SK-N-SH (cell line): ENCODE results near the gene MYRF. TPM values are rescaled to one million over a fixed set of nuclear protein-coding genes. Genes with fewer than 3 reads are reported as not detected.

Source experiments
- CTCF ChIA-PET: fragments of 300-600, 350-600 bp; formaldehyde crosslinking; extraction: SDS; loops from one replicate; lab custom pipeline; 2021; lab: Yijun Ruan, JAX
- POLR2A ChIA-PET: fragments of 350-600 bp; sonication (Branson Sonifier 250); formaldehyde crosslinking; extraction: SDS; loops from one replicate; lab custom pipeline; 2020; ENCODE audit warnings: antibody characterized with exemption, inconsistent platforms; lab: Yijun Ruan, JAX
- DNase-seq: peaks from one replicate; pipeline ENCODE4 v3.0.0; 2012
- H2AFZ ChIP-seq: fragments of 200-600 bp; sonication (generic); 2 replicates; pipeline ENCODE4 v1.8.1; 2016; ENCODE audit warnings: antibody characterized with exemption, mild to moderate bottlenecking, low read depth
- H3F3A ChIP-seq: fragments of 200-600 bp; sonication (generic); replicated peaks from 2 replicates; pipeline ENCODE3; 2016; ENCODE audit warnings: antibody characterized with exemption, mild to moderate bottlenecking; ENCODE audit not compliant: insufficient read depth
- H3K27ac ChIP-seq, 2 experiments: fragments of 200-500 bp in 1 of 2; fragments of 200-600 bp in 1 of 2; sonication (Bioruptor generic) in 1 of 2; sonication (generic), shearing (Covaris generic) in 1 of 2; 2 replicates each; pipeline versions ENCODE4 v1.5.1 to v1.6.1; 2014 to 2016; ENCODE audit warnings: low read depth in 2 of 2, inconsistent platforms in 1 of 2, low read length in 1 of 2, mild to moderate bottlenecking in 1 of 2, mixed read lengths in 1 of 2
- H3K27me3 ChIP-seq: fragments of 200-600 bp; sonication (generic), shearing (Covaris generic); 2 replicates; pipeline ENCODE4 v1.6.1; 2016; ENCODE audit warnings: mixed run types; ENCODE audit not compliant: insufficient read depth
- H3K36me3 ChIP-seq, 2 experiments: fragments of 200-500 bp in 1 of 2; fragments of 200-600 bp in 1 of 2; sonication (Bioruptor generic) in 1 of 2; sonication (generic) in 1 of 2; replicated peaks in 1 of 2; 2 replicates each; pipeline versions ENCODE3 to v1.5.1; 2014 to 2016; ENCODE audit warnings: low read length in 1 of 2, mild to moderate bottlenecking in 1 of 2; ENCODE audit not compliant: insufficient read depth in 2 of 2, control insufficient read depth in 1 of 2
- H3K4me1 ChIP-seq, 2 experiments: fragments of 200-500 bp in 1 of 2; fragments of 200-600 bp in 1 of 2; sonication (Bioruptor generic) in 1 of 2; sonication (generic), shearing (Covaris generic) in 1 of 2; 2 replicates each; pipeline versions ENCODE4 v1.5.1 to v1.6.1; 2014 to 2016; ENCODE audit warnings: low read depth in 1 of 2, low read length in 1 of 2, mixed run types in 1 of 2; ENCODE audit not compliant: insufficient read depth in 2 of 2, control insufficient read depth in 1 of 2
- H3K4me2 ChIP-seq: fragments of 200-600 bp; sonication (generic), shearing (Covaris generic); 2 replicates; pipeline ENCODE4 v1.6.1; 2017; ENCODE audit warnings: mixed run types
- H3K4me3 ChIP-seq, 2 experiments: fragments of 200-500 bp in 1 of 2; fragments of 200-600 bp in 1 of 2; sonication (Bioruptor generic) in 1 of 2; sonication (generic), shearing (Covaris generic) in 1 of 2; 2 replicates each; pipeline versions ENCODE4 v1.5.1 to v1.8.1; 2014 to 2016; ENCODE audit warnings: low read depth in 2 of 2, inconsistent platforms in 1 of 2, low read length in 1 of 2, mild to moderate bottlenecking in 1 of 2, mixed read lengths in 1 of 2, moderate library complexity in 1 of 2
- H3K79me2 ChIP-seq: fragments of 200-600 bp; sonication (generic); 2 replicates; pipeline ENCODE4 v1.8.1; 2017; ENCODE audit warnings: mild to moderate bottlenecking; ENCODE audit not compliant: insufficient read depth
- H3K9ac ChIP-seq: fragments of 200-600 bp; sonication (generic); 2 replicates; pipeline ENCODE4 v1.6.1; 2017; ENCODE audit warnings: mixed run types
- H3K9me2 ChIP-seq: fragments of 200-600 bp; sonication (generic); 2 replicates; pipeline ENCODE4 v1.6.1; 2017; ENCODE audit warnings: mixed run types
- H3K9me3 ChIP-seq: fragments of 200-600 bp; sonication (generic); 2 replicates; pipeline ENCODE4 v1.6.1; 2017; ENCODE audit warnings: mixed run types, mild to moderate bottlenecking, moderate library complexity
- H4K20me1 ChIP-seq: fragments of 200-600 bp; sonication (generic); 2 replicates; pipeline ENCODE4 v1.6.1; 2017; ENCODE audit warnings: mild to moderate bottlenecking, mixed run types; ENCODE audit not compliant: insufficient read depth
- CHD2 ChIP-seq: fragments of 150-350 bp; IDR thresholded peaks from 2 replicates; pipeline ENCODE4 v1.6.1; 2018; ENCODE audit warnings: low read length; ENCODE audit not compliant: partially characterized antibody
- CTCF ChIP-seq: fragments of 200-600 bp; sonication (generic); IDR thresholded peaks from 2 replicates; pipeline ENCODE4 v1.6.1; 2017; ENCODE audit warnings: antibody characterized with exemption, mild to moderate bottlenecking, moderate library complexity
- ELF1 ChIP-seq: IDR thresholded peaks from 2 replicates; pipeline ENCODE4 v1.4.0; 2012
- EP300 ChIP-seq, 2 experiments: IDR thresholded peaks; 2 replicates each; pipeline versions ENCODE4 v1.4.0 to v1.6.1; 2012; ENCODE audit warnings: borderline replicate concordance in 1 of 2, low read depth in 1 of 2, low read length in 1 of 2
- FOXJ3 ChIP-seq: sonication (generic); formaldehyde crosslinking; IDR thresholded peaks from 2 replicates; pipeline ENCODE4 v1.5.1; 2020; ENCODE audit warnings: mild to moderate bottlenecking, missing genetic modification reagents
- FOXM1 ChIP-seq: IDR thresholded peaks from 2 replicates; pipeline ENCODE4 v1.4.0; 2012; ENCODE audit warnings: low read depth, mild to moderate bottlenecking
- GABPA ChIP-seq: IDR thresholded peaks from 2 replicates; pipeline ENCODE4 v1.4.0; 2012; ENCODE audit warnings: low read depth, mild to moderate bottlenecking
- GATA2 ChIP-seq: sonication (generic); formaldehyde crosslinking; IDR thresholded peaks from 2 replicates; pipeline ENCODE4 v1.5.0; 2020; ENCODE audit warnings: mild to moderate bottlenecking, missing genetic modification reagents
- MAX ChIP-seq: IDR thresholded peaks from 2 replicates; pipeline ENCODE4 v1.4.0; 2012; ENCODE audit warnings: low read depth
- MEF2A ChIP-seq: IDR thresholded peaks from 2 replicates; pipeline ENCODE4 v1.4.0; 2012; ENCODE audit warnings: low read depth, borderline replicate concordance
- MXI1 ChIP-seq: IDR thresholded peaks from 2 replicates; pipeline ENCODE4 v1.6.1; 2012; ENCODE audit warnings: mild to moderate bottlenecking, low read depth, low read length, improper control_type of control experiment
- NRF1 ChIP-seq: IDR thresholded peaks from 2 replicates; pipeline ENCODE4 v1.6.1; 2012; ENCODE audit warnings: low read depth, mild to moderate bottlenecking, low read length
- PBX3 ChIP-seq: IDR thresholded peaks from 2 replicates; pipeline ENCODE4; 2012
- POLR2AphosphoS5 ChIP-seq: IDR thresholded peaks from 2 replicates; pipeline ENCODE4 v1.6.1; 2012; ENCODE audit warnings: low read depth, low read length
- REST ChIP-seq: IDR thresholded peaks from 2 replicates; pipeline ENCODE4 v1.6.1; 2012; ENCODE audit warnings: mild to moderate bottlenecking, low read depth, low read length, moderate library complexity
- RXRA ChIP-seq: IDR thresholded peaks from 2 replicates; pipeline ENCODE4 v1.4.0; 2012; ENCODE audit warnings: low read depth, mild to moderate bottlenecking, borderline replicate concordance
- SIN3A ChIP-seq: IDR thresholded peaks from 2 replicates; pipeline ENCODE4 v1.6.1; 2012; ENCODE audit warnings: low read depth, mild to moderate bottlenecking, low read length, moderate library complexity, borderline replicate concordance
- TAF1 ChIP-seq: IDR thresholded peaks from 2 replicates; pipeline ENCODE4 v1.6.1; 2012; ENCODE audit warnings: low read depth, mild to moderate bottlenecking, low read length, moderate library complexity, borderline replicate concordance
- TEAD4 ChIP-seq: IDR thresholded peaks from 2 replicates; pipeline ENCODE4 v1.4.0; 2012; ENCODE audit warnings: mild to moderate bottlenecking, borderline replicate concordance; ENCODE audit not compliant: insufficient read depth
- USF1 ChIP-seq: IDR thresholded peaks from 2 replicates; pipeline ENCODE4 v1.4.0; 2012; ENCODE audit warnings: low read depth, borderline replicate concordance
- ZBTB33 ChIP-seq: IDR thresholded peaks from 2 replicates; pipeline ENCODE4 v1.4.0; 2012; ENCODE audit warnings: low read depth, borderline replicate concordance
- WGBS: methylation state at CpG from one replicate; pipeline ENCODE4 v1.1.6; 2017; ENCODE audit warnings: low lambda C conversion rate; 5-methylcytosine and 5-hydroxymethylcytosine counted together
- polyA plus RNA-seq, 3 experiments: library from polyadenylated mRNA; depleted of rRNA; stranded (reverse); fragments of >200 nt; gene quantifications; 2 replicates each; pipeline ENCODE4 v1.2.3, GENCODE V29; 2012

The MYRF gene
- polyA plus RNA-seq, 1 of the 3 experiments (the other 2 are of a cell fraction) = 2.8 TPM

- peak within 1 kb of the TSS; percentile 21 to 99 for H3K27ac ChIP-seq
- CTCF ChIA-PET = interaction anchor here (1.0 to 4.5 kb wide), 14 partner anchors 12 to 280 kb away, joined by 3 to 63 read pairs (median 5); partner anchors contain the start of gene FADS1
- TF ChIP-seq ZBTB33 (0 out of 2 replicates have a peak, but pooled peaks have one; percentile 5), CHD2 (peak; percentile 60), MAX (peak; percentile 72), SIN3A (peak; percentile 38; the same call in 1 of the 2 replicates), TAF1 (peak; percentile 65; the same call in 1 of the 2 replicates), FOXM1 (0 out of 2 replicates have a peak, but pooled peaks have one; percentile 19), MXI1 (peak; percentile 56), TEAD4 (peak; percentile 10; the same call in 1 of the 2 replicates), EP300 (IDR thresholded peaks at IDR 0.05; ENCODE audit: borderline replicate concordance in 1 of 2, low read depth in 1 of 2, low read length in 1 of 2) (peak; percentile 16 to 32; a peak in 2 of 4 replicates), POLR2AphosphoS5 (peak; percentile 86), FOXJ3 (no peak; the same call in 1 of the 2 replicates), ELF1 (0 out of 2 replicates have a peak, but pooled peaks have one; percentile 19), GABPA (no peak), REST (0 out of 2 replicates have a peak, but pooled peaks have one; percentile 5), RXRA (0 out of 2 replicates have a peak, but pooled peaks have one; percentile 7), GATA2 (peak; percentile 63), MEF2A (no peak), NRF1 (peak; percentile 51), USF1 (peak; percentile 5; the same call in 1 of the 2 replicates), PBX3 (0 out of 2 replicates have a peak, but pooled peaks have one; percentile 6), CTCF (no peak)
Measured at GRCh38 chr11:61827571-61828378, 75.3 kb downstream of the MYRF start, which contains the start of gene FADS2. FADS2 (plus strand) TSS chr11:61828300; CDS start chr11:61828391, 91 bp downstream.

More at GRCh38 chr11:61827571-61828378, 75.3 kb downstream of the MYRF start, which contains the start of gene FADS2:
- Histone ChIP-seq H3K36me3 (peaks cover 0 to 7% of the 10 kb centered on the region in 2 experiments), H3K9ac (peak within 1 kb of the TSS; percentile 67), H3F3A (no peaks in the 10 kb centered on the region), H3K4me2 (peak within 1 kb of the TSS; percentile 91), H3K9me2 (no peaks in the 10 kb centered on the region), H3K79me2 (peaks cover 40% of the 10 kb centered on the region), H3K9me3 (no peaks in the 10 kb centered on the region), H3K4me3 (peak within 1 kb of the TSS; percentile 70 to 96), H3K27me3 (no peaks in the 10 kb centered on the region), H4K20me1 (no peaks in the 10 kb centered on the region), H2AFZ (peak within 1 kb of the TSS; percentile 71; the same call in 1 of the 2 replicates), H3K4me1 (peaks cover 10 to 46% of the 10 kb centered on the region in 2 experiments; a peak in 3 of 4 replicates)
- peak; percentile 93 for DNase-seq
- POLR2A ChIA-PET = interaction anchor here (0.6 to 5.3 kb wide), 6 partner anchors 11 to 141 kb away, joined by 3 to 84 read pairs (median 5); partner anchors contain the start of genes FADS1, FEN1, FTH1 and TMEM258
- WGBS = 1% methylated on average over 31 of the region's 83 CpGs
